H9 (cell line): Measurements from ENCODE around the gene COX5B. TPM values are rescaled to one million over a fixed set of nuclear protein-coding genes. Genes with fewer than 3 reads are reported as not detected.
A peak's percentile ranks its signal among the peaks of the same experiment; 100 is the strongest.

Experiments used
- DNase-seq: peaks from one replicate; pipeline ENCODE4 v3.0.0-alpha.2; 2017
- H2AFZ ChIP-seq: one replicate; pipeline ENCODE4 v1.6.1; 2013; ENCODE audit warnings: mild to moderate bottlenecking, low read length, control low read depth, moderate library complexity
- H2AK5ac ChIP-seq: 2 replicates; pipeline ENCODE4 v1.6.1; 2013; ENCODE audit warnings: low read length, control low read depth, mixed read lengths; ENCODE audit not compliant: insufficient read length
- H2BK120ac ChIP-seq: one replicate; pipeline ENCODE4 v1.6.1; 2013; ENCODE audit warnings: low read depth, mild to moderate bottlenecking, low read length, control low read depth, inconsistent platforms; ENCODE audit not compliant: poor library complexity, severe bottlenecking
- H2BK12ac ChIP-seq: 2 replicates; pipeline ENCODE4 v1.6.1; 2013; ENCODE audit warnings: low read length, control low read depth, mixed read lengths, low read depth; ENCODE audit not compliant: insufficient read length
- H2BK15ac ChIP-seq: 2 replicates; pipeline ENCODE4 v1.6.1; 2013; ENCODE audit warnings: low read depth, low read length, control low read depth
- H2BK20ac ChIP-seq: one replicate; pipeline ENCODE4 v1.6.1; 2013; ENCODE audit warnings: low read depth, mild to moderate bottlenecking, low read length, control low read depth, inconsistent platforms; ENCODE audit not compliant: poor library complexity, severe bottlenecking
- H2BK5ac ChIP-seq: 2 replicates; pipeline ENCODE4 v1.6.1; 2013; ENCODE audit warnings: low read length, control low read depth, mixed read lengths; ENCODE audit not compliant: insufficient read length
- H3K14ac ChIP-seq: 2 replicates; pipeline ENCODE4 v1.6.1; 2013; ENCODE audit warnings: low read length, control low read depth; ENCODE audit not compliant: insufficient read depth
- H3K18ac ChIP-seq: 2 replicates; pipeline ENCODE4 v1.6.1; 2013; ENCODE audit warnings: low read depth, mild to moderate bottlenecking, mixed read lengths, low read length, control low read depth; ENCODE audit not compliant: insufficient read length
- H3K23ac ChIP-seq: 2 replicates; pipeline ENCODE4 v1.6.1; 2013; ENCODE audit warnings: low read length, control low read depth, mixed read lengths, low read depth; ENCODE audit not compliant: insufficient read length
- H3K23me2 ChIP-seq: 2 replicates; pipeline ENCODE4 v1.6.1; 2013; ENCODE audit warnings: low read depth, mild to moderate bottlenecking, mixed read lengths, low read length, control low read depth; ENCODE audit not compliant: insufficient read length, poor library complexity, severe bottlenecking
- H3K27ac ChIP-seq: 2 replicates; pipeline ENCODE4 v1.5.1; 2013; ENCODE audit warnings: low read length, control low read depth, mixed read lengths, low read depth; ENCODE audit not compliant: insufficient read length
- H3K27me3 ChIP-seq: 2 replicates; pipeline ENCODE4 v1.6.1; 2013; ENCODE audit warnings: low read length, control low read depth, inconsistent platforms; ENCODE audit not compliant: insufficient read depth
- H3K4ac ChIP-seq: 2 replicates; pipeline ENCODE4 v1.6.1; 2013; ENCODE audit warnings: low read depth, mild to moderate bottlenecking, control low read depth, inconsistent platforms, low read length, moderate library complexity
- H3K4me1 ChIP-seq: 2 replicates; pipeline ENCODE4 v1.6.1; 2013; ENCODE audit warnings: low read length, control low read depth, inconsistent platforms; ENCODE audit not compliant: insufficient read depth
- H3K4me2 ChIP-seq: 2 replicates; pipeline ENCODE4 v1.6.1; 2013; ENCODE audit warnings: low read length, control low read depth, mixed read lengths; ENCODE audit not compliant: insufficient read length, insufficient read depth
- H3K56ac ChIP-seq: 2 replicates; pipeline ENCODE4 v1.6.1; 2013; ENCODE audit warnings: low read depth, mild to moderate bottlenecking, mixed read lengths, low read length, control low read depth; ENCODE audit not compliant: insufficient read length
- H3K79me1 ChIP-seq: 2 replicates; pipeline ENCODE4 v1.6.1; 2013; ENCODE audit warnings: low read depth, mild to moderate bottlenecking, moderate library complexity, low read length, control low read depth, inconsistent platforms; ENCODE audit not compliant: insufficient read depth, poor library complexity, severe bottlenecking
- H3K79me2 ChIP-seq: 2 replicates; pipeline ENCODE4 v1.6.1; 2013; ENCODE audit warnings: low read length, control low read depth, inconsistent platforms; ENCODE audit not compliant: insufficient read depth
- H3K9ac ChIP-seq: 2 replicates; pipeline ENCODE4 v1.6.1; 2013; ENCODE audit warnings: low read length, control low read depth, mixed read lengths; ENCODE audit not compliant: insufficient read length; ENCODE audit errors: extremely low read depth
- H3K9me3 ChIP-seq: one replicate; pipeline ENCODE4 v1.6.1; 2013; ENCODE audit warnings: low read depth, low read length, inconsistent platforms; ENCODE audit not compliant: control insufficient read depth
- H3T11ph ChIP-seq: one replicate; pipeline ENCODE4 v1.6.1; 2013; ENCODE audit warnings: mild to moderate bottlenecking, low read length, control low read depth, inconsistent platforms
- H4K20me1 ChIP-seq: one replicate; pipeline ENCODE4 v1.6.1; 2013; ENCODE audit not compliant: control insufficient read depth, insufficient read length, insufficient read depth
- H4K5ac ChIP-seq: 2 replicates; pipeline ENCODE4 v1.6.1; 2013; ENCODE audit warnings: low read depth, mild to moderate bottlenecking, mixed read lengths, low read length, control low read depth; ENCODE audit not compliant: insufficient read length
- H4K8ac ChIP-seq: replicated peaks from 2 replicates; pipeline ENCODE4 v1.6.1; 2013; ENCODE audit warnings: low read length, control low read depth, mixed read lengths, low read depth; ENCODE audit not compliant: insufficient read length
- H4K91ac ChIP-seq: 2 replicates; pipeline ENCODE4 v1.6.1; 2013; ENCODE audit warnings: low read depth, mild to moderate bottlenecking, moderate library complexity, mixed read lengths, low read length, control low read depth; ENCODE audit not compliant: insufficient read length
- H3K27ac Mint-ChIP-seq, 3 experiments: 2 replicates in 2 of 3; 3 replicates in 1 of 3; pipeline ENCODE4 v1.8.0; 2020 to 2021; ENCODE audit warnings: mixed read lengths in 3 of 3, mild to moderate bottlenecking in 1 of 3, moderate library complexity in 1 of 3
- H3K27me3 Mint-ChIP-seq: 2 replicates; pipeline ENCODE4 v1.8.0; 2021; ENCODE audit warnings: low read depth, mild to moderate bottlenecking, moderate library complexity, mixed read lengths
- H3K36me3 Mint-ChIP-seq, 3 experiments: 2 replicates in 2 of 3; 3 replicates in 1 of 3; pipeline ENCODE4 v1.8.0; 2020 to 2021; ENCODE audit warnings: low read depth in 3 of 3, mixed read lengths in 3 of 3; ENCODE audit not compliant: insufficient read depth in 1 of 3
- H3K4me1 Mint-ChIP-seq, 2 experiments: 2 replicates each; pipeline ENCODE4 v1.8.0; 2020; ENCODE audit warnings: mixed read lengths in 2 of 2
- H3K4me3 Mint-ChIP-seq, 2 experiments: 2 replicates in 1 of 2; 3 replicates in 1 of 2; pipeline ENCODE4 v1.8.0; 2020 to 2021; ENCODE audit warnings: mild to moderate bottlenecking in 2 of 2, mixed read lengths in 2 of 2, moderate library complexity in 1 of 2
- H3K9me3 Mint-ChIP-seq, 2 experiments: 2 replicates in 1 of 2; 3 replicates in 1 of 2; pipeline ENCODE4 v1.8.0; 2020; ENCODE audit warnings: mild to moderate bottlenecking in 2 of 2, mixed read lengths in 2 of 2, moderate library complexity in 1 of 2
- CTCF ChIP-seq: fragments of 200-600 bp; sonication (generic); conservative IDR thresholded peaks from 3 replicates; pipeline ENCODE4 v1.8.0; 2021; ENCODE audit warnings: antibody characterized with exemption, mild to moderate bottlenecking
- WGBS: extraction: QIAGEN DNeasy Blood & Tissue Kit; methylation state at CpG from one replicate; pipeline ENCODE4 v1.1.7; 2013; ENCODE audit warnings: missing lambda C conversion rate, low lambda C conversion rate, mixed read lengths; ENCODE audit not compliant: insufficient read length; ENCODE audit errors: extremely low coverage; 5-methylcytosine and 5-hydroxymethylcytosine counted together
- total RNA-seq: library from RNA; stranded (reverse); gene quantifications from 2 replicates; pipeline ENCODE4 v1.2.1, GENCODE V29; 2021

COX5B gene
- total RNA-seq, 1 experiment from 2014 or later = 237 TPM

GRCh38 chr2:97646977-97647376 lies 1.1 kb downstream of the COX5B start:
- Histone ChIP-seq H3K18ac (no peak overlapping the region), H3K27ac (no peak overlapping the region), H3T11ph (no peak overlapping the region), H3K4me1 (no peaks in the 10 kb centered on the region), H2BK120ac (no peak overlapping the region), H4K20me1 (no peaks in the 10 kb centered on the region), H2BK20ac (no peak overlapping the region), H3K9me3 (no peaks in the 10 kb centered on the region), H3K79me1 (peaks cover 2% of the 10 kb centered on the region), H3K56ac (no peak overlapping the region), H3K9ac (no peak overlapping the region), H2AK5ac (no peak overlapping the region), H4K91ac (no peak overlapping the region), H3K4ac (no peak overlapping the region), H2BK15ac (no peak overlapping the region), H3K79me2 (no peaks in the 10 kb centered on the region), H4K8ac (no peak overlapping the region), H2BK5ac (no peak overlapping the region), H4K5ac (no peak overlapping the region), H2AFZ (no peak overlapping the region), H3K27me3 (no peaks in the 10 kb centered on the region), H3K23ac (no peak overlapping the region), H3K14ac (no peak overlapping the region), H3K4me2 (peak overlapping the region; percentile 55), H3K23me2 (peaks cover 5% of the 10 kb centered on the region), H2BK12ac (no peak overlapping the region)
- peak overlapping the region; percentile 85 to 95 for H3K4me3 Mint-ChIP-seq
- no peak for TF ChIP-seq CTCF
- no peaks in the 10 kb centered on the region for H3K27me3 Mint-ChIP-seq
- H3K4me1 Mint-ChIP-seq = peaks cover 13 to 16% of the 10 kb centered on the region in 2 experiments
- WGBS = no CpG with 5 or more reads among the region's 4 CpGs
- DNase-seq = no peak
- no peaks in the 10 kb centered on the region for H3K9me3 Mint-ChIP-seq
- peaks cover 19 to 37% (median 32%) of the 10 kb centered on the region in 3 experiments for H3K36me3 Mint-ChIP-seq
- H3K27ac Mint-ChIP-seq = peak overlapping the region in 1 of 3 experiments; percentile 86; a peak in 4 of 7 replicates
